DOHH2 (cell line): ENCODE measurements around the gene HIKESHI.

ENCODE experiments used
- EZH2phosphoT487 ChIP-seq: fragments of 200-600 bp; sonication (generic); IDR thresholded peaks from 2 replicates; pipeline ENCODE4 v1.6.1; 2017; ENCODE audit warnings: borderline replicate concordance, mild to moderate bottlenecking, antibody characterized with exemption, low read length, moderate library complexity, mixed read lengths
- TF ChIP-seq, protein P1 (sequence below): fragments of 200-600 bp; sonication (generic); IDR thresholded peaks from one replicate; pipeline ENCODE4 v1.5.1; 2014; ENCODE audit warnings: antibody characterized with exemption, mild to moderate bottlenecking, low read depth, low read length; ENCODE audit not compliant: poor library complexity, severe bottlenecking

DNA sequence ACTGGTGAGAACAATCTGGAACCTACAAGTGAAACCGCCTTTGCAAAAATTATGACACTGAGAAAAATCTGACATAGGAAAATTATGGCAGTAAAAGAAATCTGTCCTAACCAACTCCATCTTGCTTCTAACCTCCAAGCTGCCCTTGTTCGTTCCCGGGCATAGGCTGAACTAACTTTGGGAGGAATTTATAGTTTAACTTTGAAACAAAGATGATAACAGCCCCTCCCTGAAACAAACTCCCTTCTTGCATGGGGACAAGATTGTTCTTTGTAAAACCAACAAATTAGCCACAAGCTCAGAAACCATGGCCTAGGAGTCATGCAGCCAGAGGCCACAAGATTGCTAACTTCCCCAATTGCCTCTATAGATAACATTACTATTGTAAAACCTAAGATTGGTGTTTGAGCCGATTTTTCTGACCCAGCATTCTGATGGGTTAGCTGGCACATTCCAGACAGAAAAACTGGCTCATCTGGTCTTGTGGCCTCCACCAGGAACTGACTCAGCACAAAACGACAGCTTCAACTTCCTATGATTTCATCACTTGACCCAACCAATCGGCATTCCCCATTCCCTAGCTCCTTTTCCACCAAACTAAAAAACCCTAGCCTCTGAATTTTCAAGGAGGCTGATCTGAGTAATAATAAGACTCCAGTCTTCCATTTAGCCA is 69.0 kb downstream of the HIKESHI start:
- TF ChIP-seq EZH2phosphoT487, result no peak
- TF ChIP-seq, protein P1, sequence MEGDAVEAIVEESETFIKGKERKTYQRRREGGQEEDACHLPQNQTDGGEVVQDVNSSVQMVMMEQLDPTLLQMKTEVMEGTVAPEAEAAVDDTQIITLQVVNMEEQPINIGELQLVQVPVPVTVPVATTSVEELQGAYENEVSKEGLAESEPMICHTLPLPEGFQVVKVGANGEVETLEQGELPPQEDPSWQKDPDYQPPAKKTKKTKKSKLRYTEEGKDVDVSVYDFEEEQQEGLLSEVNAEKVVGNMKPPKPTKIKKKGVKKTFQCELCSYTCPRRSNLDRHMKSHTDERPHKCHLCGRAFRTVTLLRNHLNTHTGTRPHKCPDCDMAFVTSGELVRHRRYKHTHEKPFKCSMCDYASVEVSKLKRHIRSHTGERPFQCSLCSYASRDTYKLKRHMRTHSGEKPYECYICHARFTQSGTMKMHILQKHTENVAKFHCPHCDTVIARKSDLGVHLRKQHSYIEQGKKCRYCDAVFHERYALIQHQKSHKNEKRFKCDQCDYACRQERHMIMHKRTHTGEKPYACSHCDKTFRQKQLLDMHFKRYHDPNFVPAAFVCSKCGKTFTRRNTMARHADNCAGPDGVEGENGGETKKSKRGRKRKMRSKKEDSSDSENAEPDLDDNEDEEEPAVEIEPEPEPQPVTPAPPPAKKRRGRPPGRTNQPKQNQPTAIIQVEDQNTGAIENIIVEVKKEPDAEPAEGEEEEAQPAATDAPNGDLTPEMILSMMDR, result no peak
